Naive thymus-derived CD4-positive, alpha-beta T cell (primary cell): ENCODE results near the gene DNAH6. TPM values are rescaled to one million over a fixed set of nuclear protein-coding genes. Genes with fewer than 3 reads are reported as not detected.

Source experiments
- ATAC-seq: fragments of 150-1000 bp; cut with Tn5 transposase; 2 replicates; pipeline ENCODE4 v1.10.0; 2021; ENCODE audit warnings: mild to moderate bottlenecking, moderate library complexity
- CTCF ChIA-PET: fragments of 350-600 bp; sonication (Branson Sonifier 250); formaldehyde crosslinking; loops from one replicate; lab custom pipeline; 2021; ENCODE audit warnings: antibody characterized with exemption; lab: Charles Lee
- POLR2A ChIA-PET: fragments of 350-600 bp; sonication (Branson Sonifier 250); formaldehyde crosslinking; loops from one replicate; lab custom pipeline; 2021; ENCODE audit warnings: antibody characterized with exemption, inconsistent platforms; lab: Charles Lee
- DNase-seq, 9 donors: peaks; one replicate each; pipeline versions ENCODE4 v3.0.0 to v3.0.0-alpha.2; 2020 to 2022; ENCODE audit warnings: mixed read lengths in 1 of 9
- H3K27ac ChIP-seq: one replicate; pipeline ENCODE4 v1.7.0; 2013; ENCODE audit warnings: mild to moderate bottlenecking, low read depth, low read length, moderate library complexity
- H3K27me3 ChIP-seq, 2 donors: one replicate each; pipeline ENCODE4 v1.7.0; 2013; ENCODE audit warnings: low read length in 2 of 2, mild to moderate bottlenecking in 2 of 2, moderate library complexity in 2 of 2; ENCODE audit not compliant: control insufficient read depth in 2 of 2, insufficient read depth in 2 of 2
- H3K36me3 ChIP-seq, 3 experiments: 1 replicate in 2 of 3; 2 replicates in 1 of 3; pipeline ENCODE4 v1.7.0; 2013; ENCODE audit warnings: low read length in 3 of 3, mild to moderate bottlenecking in 3 of 3, moderate library complexity in 1 of 3; ENCODE audit not compliant: insufficient read depth in 3 of 3, control insufficient read depth in 2 of 3
- H3K4me1 ChIP-seq, 2 donors: one replicate each; pipeline ENCODE4 v1.7.0; 2013; ENCODE audit warnings: low read length in 2 of 2, mild to moderate bottlenecking in 2 of 2, moderate library complexity in 1 of 2; ENCODE audit not compliant: control insufficient read depth in 2 of 2, insufficient read depth in 2 of 2
- H3K4me3 ChIP-seq: 2 replicates; pipeline ENCODE4 v1.7.0; 2013; ENCODE audit warnings: mild to moderate bottlenecking, low read length
- H3K9me3 ChIP-seq, 3 experiments: 1 replicate in 2 of 3; 2 replicates in 1 of 3; pipeline ENCODE4 v1.7.0; 2013; ENCODE audit warnings: low read length in 3 of 3; ENCODE audit not compliant: control insufficient read depth in 2 of 3
- H3K27ac Mint-ChIP-seq, 9 donors: one replicate each; pipeline ENCODE4 v1.8.0; 2020 to 2022; ENCODE audit warnings: mixed read lengths in 9 of 9, mild to moderate bottlenecking in 8 of 9, moderate library complexity in 5 of 9, inconsistent platforms in 2 of 9
- H3K27me3 Mint-ChIP-seq, 5 donors: one replicate each; pipeline ENCODE4 v1.8.0; 2021 to 2022; ENCODE audit warnings: mixed read lengths in 5 of 5, mild to moderate bottlenecking in 1 of 5
- H3K36me3 Mint-ChIP-seq, 5 donors: one replicate each; pipeline ENCODE4 v1.8.0; 2020 to 2022; ENCODE audit warnings: mixed read lengths in 5 of 5, mild to moderate bottlenecking in 3 of 5, inconsistent platforms in 1 of 5
- H3K4me1 Mint-ChIP-seq, 7 donors: one replicate each; pipeline ENCODE4 v1.8.0; 2020 to 2022; ENCODE audit warnings: mixed read lengths in 7 of 7, mild to moderate bottlenecking in 3 of 7, inconsistent platforms in 1 of 7
- H3K4me3 Mint-ChIP-seq, 10 donors: one replicate each; pipeline ENCODE4 v1.8.0; 2020 to 2022; ENCODE audit warnings: mild to moderate bottlenecking in 10 of 10, mixed read lengths in 10 of 10, moderate library complexity in 6 of 10, inconsistent platforms in 2 of 10
- H3K9me3 Mint-ChIP-seq, 11 donors: one replicate each; pipeline ENCODE4 v1.8.0; 2020 to 2022; ENCODE audit warnings: mixed read lengths in 11 of 11, mild to moderate bottlenecking in 4 of 11, inconsistent platforms in 1 of 11, moderate library complexity in 1 of 11
- intact Hi-C, 2 donors: fragments of 100-400 bp; cut with micrococcal nuclease; formaldehyde crosslinking; loops; one replicate each; pipeline ENCODE4 v1.15.1; 2023
- polyA plus RNA-seq, 2 donors: library from polyadenylated mRNA; unstranded; fragments of 300-500 nt; fragmentation: Illumina TruSeq; gene quantifications; one replicate each; pipeline ENCODE4 v1.2.3, GENCODE V29; 2021
- total RNA-seq, 6 experiments: library from RNA in 5 of 6; stranded (reverse) in 5 of 6; gene quantifications; 1 replicate in 5 of 6; 2 replicates in 1 of 6; pipeline ENCODE4 v1.2.3 and lab custom pipeline; 2021 to 2026

Gene DNAH6
- total and polyA plus RNA-seq, 7 experiments from 2014 or later: 0.73 to 2.3 (median 1.3) TPM

DNA sequence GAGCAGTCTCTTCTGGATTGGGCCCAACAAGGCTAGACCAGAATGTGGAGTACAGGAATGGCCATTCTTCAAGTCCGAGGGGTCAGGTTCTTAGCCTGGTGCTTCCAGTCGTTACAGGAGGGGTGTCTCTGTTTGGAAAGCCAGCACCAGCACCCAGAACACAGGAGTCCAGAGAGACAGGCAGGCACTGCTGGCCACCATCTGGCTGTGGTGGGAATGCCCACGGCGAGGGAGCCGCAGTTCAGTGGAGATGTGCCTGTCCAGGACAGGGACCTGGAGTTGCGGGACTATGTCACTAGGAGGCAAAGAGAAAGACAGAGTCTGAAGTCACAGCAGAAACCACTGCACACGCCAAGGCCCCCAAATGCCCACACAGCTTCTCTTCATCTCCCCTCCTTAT, 305.5 kb downstream of the DNAH6 start:
- ChIA-PET POLR2A (interaction anchor here (0.9 kb wide), 1 partner anchor 151 kb away, joined by 4 read pairs; no protein-coding TSS in a partner anchor), CTCF (no interaction called here)
- Histone ChIP-seq H3K4me3 (no peak overlapping the region), H3K36me3 (peaks cover 0 to 43% (median 6%) of the 10 kb centered on the region in 3 experiments), H3K27me3 (no peaks in the 10 kb centered on the region), H3K27ac (no peak overlapping the region), H3K4me1 (peaks cover 5 to 45% of the 10 kb centered on the region in 2 donors), H3K9me3 (no peaks in the 10 kb centered on the region)
- peak overlapping the region in 8 of 9 donors; percentile 0 to 83 (median 66) for H3K27ac Mint-ChIP-seq
- ATAC-seq (no peak), DNase-seq (no peak)
- intact Hi-C loops: no loop called here
- H3K9me3 Mint-ChIP-seq: peaks cover 0 to 4% (median 0%) of the 10 kb centered on the region in 11 donors
- peaks cover 18 to 56% (median 46%) of the 10 kb centered on the region in 5 donors for H3K36me3 Mint-ChIP-seq
- H3K4me3 Mint-ChIP-seq: peak overlapping the region in 1 of 10 donors; percentile 5
- H3K27me3 Mint-ChIP-seq: no peaks in the 10 kb centered on the region
- peaks cover 19 to 81% (median 50%) of the 10 kb centered on the region in 7 donors for H3K4me1 Mint-ChIP-seq

DNA sequence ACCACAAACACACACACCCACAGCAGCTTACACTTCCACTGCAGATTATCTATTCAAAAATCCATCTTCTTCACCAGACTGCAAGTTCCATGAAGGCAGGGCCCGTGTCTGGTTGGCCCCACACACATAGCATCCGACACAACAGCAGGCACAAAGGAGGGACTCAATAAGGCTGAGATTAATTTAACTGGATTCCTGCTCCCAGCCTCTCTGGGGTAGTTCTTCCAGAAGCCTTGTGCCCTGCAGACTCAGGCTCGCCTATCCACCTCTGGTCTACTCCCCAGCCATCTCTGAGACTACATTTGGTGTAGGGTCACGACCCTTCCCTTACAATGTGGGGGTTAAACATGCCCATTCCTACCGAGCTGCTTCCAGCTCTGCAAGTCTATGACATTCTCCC, 306.9 kb downstream of the DNAH6 start:
- H3K36me3 ChIP-seq: peaks cover 0 to 52% (median 12%) of the 10 kb centered on the region in 3 experiments
- intact Hi-C loops: loop anchor here in 1 of 2 donors (1.0 kb wide), 1 partner anchor 10 kb away; no protein-coding TSS in a partner anchor
- POLR2A ChIA-PET: interaction anchor here (0.6 to 7.5 kb wide), 8 partner anchors 10 to 180 kb away, joined by 3 to 49 read pairs (median 4); no protein-coding TSS in a partner anchor
- no peak overlapping the region for H3K4me3 ChIP-seq
- Mint-ChIP-seq H3K27me3 (no peaks in the 10 kb centered on the region), H3K4me1 (peaks cover 6 to 67% (median 38%) of the 10 kb centered on the region in 7 donors), H3K27ac (peak overlapping the region in 8 of 9 donors; percentile 20 to 83 (median 69)), H3K4me3 (peak overlapping the region in 2 of 10 donors; percentile 4 to 18), H3K9me3 (peaks cover 0 to 1% (median 0%) of the 10 kb centered on the region in 11 donors), H3K36me3 (peaks cover 18 to 63% (median 50%) of the 10 kb centered on the region in 5 donors)
- H3K27ac ChIP-seq: no peak overlapping the region
- ATAC-seq: no peak
- CTCF ChIA-PET: interaction anchor here (1.0 kb wide), 1 partner anchor 82 kb away, joined by 3 read pairs; no protein-coding TSS in a partner anchor
- peaks cover 9 to 45% of the 10 kb centered on the region in 2 donors for H3K4me1 ChIP-seq
- DNase-seq: no peak
- H3K9me3 ChIP-seq: no peaks in the 10 kb centered on the region
- no peaks in the 10 kb centered on the region for H3K27me3 ChIP-seq

DNA sequence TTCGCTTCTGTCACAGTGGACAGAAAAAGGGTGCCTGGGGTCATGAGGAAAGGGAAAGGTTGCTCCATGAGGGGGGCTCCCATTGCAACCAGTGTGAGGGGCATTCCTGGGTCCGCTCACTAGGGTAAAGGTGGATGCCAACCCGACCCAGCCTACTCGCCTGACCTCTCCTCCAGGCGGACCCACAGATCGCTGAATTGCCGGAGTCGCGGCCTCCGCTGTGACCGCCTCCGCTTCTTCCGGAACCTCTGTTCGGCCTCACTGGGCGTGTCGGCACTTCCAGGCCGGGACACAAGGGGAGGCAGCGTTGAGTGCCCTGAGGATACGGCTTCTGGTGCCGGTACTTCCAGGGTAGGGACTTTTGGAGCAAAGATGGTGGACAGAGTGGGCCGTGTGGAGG, 307.5 kb downstream of the DNAH6 start:
- Histone ChIP-seq H3K27me3 (no peaks in the 10 kb centered on the region), H3K9me3 (no peaks in the 10 kb centered on the region), H3K36me3 (peaks cover 0 to 52% (median 12%) of the 10 kb centered on the region in 3 experiments), H3K4me3 (no peak overlapping the region), H3K27ac (no peak overlapping the region), H3K4me1 (peaks cover 13 to 50% of the 10 kb centered on the region in 2 donors)
- Mint-ChIP-seq H3K27ac (peak overlapping the region in 7 of 9 donors; percentile 25 to 92 (median 81)), H3K4me1 (peaks cover under 1 to 63% (median 38%) of the 10 kb centered on the region in 7 donors), H3K27me3 (no peaks in the 10 kb centered on the region), H3K9me3 (peaks cover 0 to 1% (median 0%) of the 10 kb centered on the region in 11 donors), H3K36me3 (peaks cover 18 to 69% (median 50%) of the 10 kb centered on the region in 5 donors), H3K4me3 (peak overlapping the region in 1 of 10 donors; percentile 18)
- ChIA-PET CTCF (interaction anchor here (0.9 kb wide), 1 partner anchor 103 kb away, joined by 3 read pairs; no protein-coding TSS in a partner anchor), POLR2A (interaction anchor here (0.6 to 7.5 kb wide), 6 partner anchors 9 to 267 kb away, joined by 4 to 49 read pairs (median 4); no protein-coding TSS in a partner anchor)
- ATAC-seq (no peak), DNase-seq (no peak)
- intact Hi-C loops: loop anchor here in 1 of 2 donors (1.0 kb wide), 1 partner anchor 10 kb away; no protein-coding TSS in a partner anchor

DNA sequence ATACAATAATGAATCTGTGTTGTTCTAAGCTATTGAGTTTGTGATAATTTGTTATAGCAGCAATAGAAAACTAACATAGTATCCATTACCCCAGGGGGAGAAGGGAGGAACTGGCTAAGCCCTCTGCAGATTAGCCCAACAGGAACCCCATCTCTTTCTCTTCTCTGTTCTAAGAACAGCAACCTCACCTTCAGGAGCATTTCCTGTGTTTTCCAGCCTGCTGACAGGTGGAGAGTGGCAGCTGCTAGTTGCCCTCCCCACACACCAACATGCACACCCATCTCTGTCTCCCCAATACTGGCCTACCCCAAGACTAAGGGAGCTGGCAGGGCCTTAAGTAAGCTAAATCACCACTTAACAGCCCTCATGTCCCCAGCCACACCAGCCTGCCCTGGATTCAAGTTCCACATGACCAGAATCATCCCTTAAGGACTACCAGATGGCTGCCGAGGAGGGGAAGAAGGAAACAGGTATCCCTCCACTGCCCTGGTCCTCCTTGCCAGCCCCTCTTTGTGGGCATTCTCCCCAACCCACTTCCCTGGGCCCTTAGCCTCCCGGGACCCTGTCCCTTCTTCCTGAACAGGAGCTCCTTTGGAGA, 311.8 kb downstream of the DNAH6 start:
- H3K4me1 ChIP-seq: peaks cover 37 to 76% of the 10 kb centered on the region in 2 donors
- Mint-ChIP-seq H3K9me3 (no peaks in the 10 kb centered on the region), H3K36me3 (peaks cover 9 to 40% (median 30%) of the 10 kb centered on the region in 5 donors), H3K27ac (peak overlapping the region in 1 of 9 donors; percentile 51), H3K27me3 (no peaks in the 10 kb centered on the region), H3K4me1 (peaks cover 0 to 43% (median 17%) of the 10 kb centered on the region in 7 donors), H3K4me3 (peak overlapping the region in 6 of 10 donors; percentile 11 to 73 (median 42))
- intact Hi-C loops: loop anchor here in 1 of 2 donors (1.0 to 2.0 kb wide), 2 partner anchors 12 to 23 kb away; no protein-coding TSS in a partner anchor
- peaks cover 0 to 56% (median 7%) of the 10 kb centered on the region in 3 experiments for H3K36me3 ChIP-seq
- no peak overlapping the region for H3K4me3 ChIP-seq
- POLR2A ChIA-PET: interaction anchor here (0.6 to 7.5 kb wide), 7 partner anchors 9 to 113 kb away, joined by 3 to 49 read pairs (median 5); no protein-coding TSS in a partner anchor
- H3K9me3 ChIP-seq: no peaks in the 10 kb centered on the region
- no peaks in the 10 kb centered on the region for H3K27me3 ChIP-seq
- DNase-seq: no peak
- H3K27ac ChIP-seq: peak overlapping the region; percentile 79
- ATAC-seq: no peak
- CTCF ChIA-PET: interaction anchor here (1.7 kb wide), 1 partner anchor 10 kb away, joined by 5 read pairs; no protein-coding TSS in a partner anchor

DNA sequence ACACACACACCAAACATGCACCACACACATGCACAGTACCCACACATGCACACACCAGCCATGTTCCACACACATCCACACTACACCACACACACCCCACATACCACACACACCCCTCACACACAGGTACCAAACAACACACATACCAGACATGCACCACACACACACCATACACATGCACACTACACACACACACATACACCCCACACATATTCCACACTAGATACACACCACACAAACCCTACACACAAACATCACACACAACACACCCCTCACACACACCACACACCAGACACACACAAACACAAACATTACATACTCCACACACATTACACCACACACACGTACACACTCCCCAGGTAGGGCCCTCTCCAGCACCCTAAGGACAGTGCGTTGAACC, 313.4 kb downstream of the DNAH6 start:
- H3K27ac Mint-ChIP-seq: no peak overlapping the region
- no peak for DNase-seq

DNA sequence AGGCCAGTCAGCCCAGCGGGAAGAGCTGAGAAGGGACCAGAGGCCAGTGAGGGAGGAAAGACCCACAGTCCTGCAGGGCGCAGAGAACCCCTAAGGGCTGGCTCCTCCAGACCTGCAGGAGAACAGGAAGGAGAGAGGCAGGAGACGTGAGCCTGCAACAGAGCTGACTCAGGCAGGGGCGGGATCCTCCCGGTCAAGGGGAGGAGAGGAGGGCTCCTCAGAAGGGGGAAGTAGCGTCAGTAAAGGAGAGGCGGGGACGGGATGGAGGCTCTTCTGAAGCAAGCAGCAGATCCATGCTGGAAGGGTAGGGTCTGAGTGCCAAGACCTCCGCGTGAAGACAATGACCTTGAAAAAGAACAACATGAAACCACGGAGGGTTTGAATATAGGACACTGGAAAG, 313.8 kb downstream of the DNAH6 start:
- intact Hi-C loops: no loop called here
- DNase-seq (no peak), ATAC-seq (peak; percentile 73)
- Histone ChIP-seq H3K9me3 (no peaks in the 10 kb centered on the region), H3K27ac (peak overlapping the region; percentile 79), H3K4me1 (peaks cover 41 to 92% of the 10 kb centered on the region in 2 donors), H3K4me3 (no peak overlapping the region), H3K36me3 (peaks cover 0 to 38% (median 7%) of the 10 kb centered on the region in 3 experiments), H3K27me3 (no peaks in the 10 kb centered on the region)
- Mint-ChIP-seq H3K4me1 (peaks cover 0 to 53% (median 12%) of the 10 kb centered on the region in 7 donors), H3K4me3 (no peak overlapping the region), H3K27me3 (no peaks in the 10 kb centered on the region), H3K27ac (no peak overlapping the region), H3K9me3 (peaks cover 0 to 3% (median 0%) of the 10 kb centered on the region in 11 donors), H3K36me3 (peaks cover 5 to 34% (median 26%) of the 10 kb centered on the region in 5 donors)
- POLR2A ChIA-PET: interaction anchor here (0.6 to 7.5 kb wide), 4 partner anchors 12 to 96 kb away, joined by 3 to 49 read pairs (median 5); no protein-coding TSS in a partner anchor
- CTCF ChIA-PET: no interaction called here

More for the DNA sequence above, 313.4 kb downstream of the DNAH6 start:
- Mint-ChIP-seq H3K36me3 (peaks cover under 1 to 32% (median 26%) of the 10 kb centered on the region in 5 donors), H3K4me1 (peaks cover 0 to 54% (median 12%) of the 10 kb centered on the region in 7 donors), H3K27me3 (no peaks in the 10 kb centered on the region), H3K4me3 (no peak overlapping the region), H3K9me3 (no peaks in the 10 kb centered on the region)
- H3K4me1 ChIP-seq: peaks cover 41 to 88% of the 10 kb centered on the region in 2 donors
- ChIA-PET POLR2A (interaction anchor here (0.6 to 7.5 kb wide), 4 partner anchors 12 to 26 kb away, joined by 3 to 49 read pairs (median 11); no protein-coding TSS in a partner anchor), CTCF (no interaction called here)
- peak overlapping the region; percentile 79 for H3K27ac ChIP-seq
- no peaks in the 10 kb centered on the region for H3K27me3 ChIP-seq
- H3K9me3 ChIP-seq: no peaks in the 10 kb centered on the region
- H3K36me3 ChIP-seq: peaks cover 0 to 42% (median 7%) of the 10 kb centered on the region in 3 experiments
- H3K4me3 ChIP-seq: no peak overlapping the region
- intact Hi-C loops: loop anchor here in 1 of 2 donors (2.0 kb wide), 1 partner anchor 25 kb away; no protein-coding TSS in a partner anchor
- no peak for ATAC-seq
